22Rv1 (cell line): ENCODE measurements around the gene HIVEP3.

ENCODE experiments used
- ZFX ChIP-seq: fragments of 450-650 bp; IDR thresholded peaks from 2 replicates; pipeline ENCODE4 v1.6.1; 2017; ENCODE audit warnings: antibody characterized with exemption, borderline replicate concordance
- TF ChIP-seq, protein P1 (sequence below): fragments of 450-650 bp; IDR thresholded peaks from 2 replicates; pipeline ENCODE4 v1.5.1; 2017; ENCODE audit warnings: mild to moderate bottlenecking

DNA sequence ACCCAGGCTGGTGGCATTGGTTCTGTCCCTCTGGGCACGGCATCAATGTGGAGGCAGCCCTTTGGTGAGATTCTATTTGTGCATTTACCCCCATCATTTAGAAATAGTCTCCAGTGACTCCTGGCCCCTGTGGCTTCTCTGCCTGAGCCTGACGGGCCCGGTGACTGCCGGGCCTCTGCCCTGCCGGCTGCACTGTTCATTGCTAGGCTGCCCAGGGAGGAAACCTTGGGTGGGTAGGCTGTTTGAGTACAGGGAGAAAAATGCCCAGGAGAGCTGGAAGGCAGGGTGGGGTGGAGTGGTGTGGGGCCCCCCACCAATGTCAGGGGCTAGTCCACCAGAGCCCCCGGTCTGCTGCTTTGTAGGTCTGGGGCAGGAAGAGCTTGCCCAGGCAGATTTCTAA is 410.9 kb downstream of the HIVEP3 start:
- TF ChIP-seq, protein P1, sequence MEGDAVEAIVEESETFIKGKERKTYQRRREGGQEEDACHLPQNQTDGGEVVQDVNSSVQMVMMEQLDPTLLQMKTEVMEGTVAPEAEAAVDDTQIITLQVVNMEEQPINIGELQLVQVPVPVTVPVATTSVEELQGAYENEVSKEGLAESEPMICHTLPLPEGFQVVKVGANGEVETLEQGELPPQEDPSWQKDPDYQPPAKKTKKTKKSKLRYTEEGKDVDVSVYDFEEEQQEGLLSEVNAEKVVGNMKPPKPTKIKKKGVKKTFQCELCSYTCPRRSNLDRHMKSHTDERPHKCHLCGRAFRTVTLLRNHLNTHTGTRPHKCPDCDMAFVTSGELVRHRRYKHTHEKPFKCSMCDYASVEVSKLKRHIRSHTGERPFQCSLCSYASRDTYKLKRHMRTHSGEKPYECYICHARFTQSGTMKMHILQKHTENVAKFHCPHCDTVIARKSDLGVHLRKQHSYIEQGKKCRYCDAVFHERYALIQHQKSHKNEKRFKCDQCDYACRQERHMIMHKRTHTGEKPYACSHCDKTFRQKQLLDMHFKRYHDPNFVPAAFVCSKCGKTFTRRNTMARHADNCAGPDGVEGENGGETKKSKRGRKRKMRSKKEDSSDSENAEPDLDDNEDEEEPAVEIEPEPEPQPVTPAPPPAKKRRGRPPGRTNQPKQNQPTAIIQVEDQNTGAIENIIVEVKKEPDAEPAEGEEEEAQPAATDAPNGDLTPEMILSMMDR = no peak
- TF ChIP-seq ZFX = no peak
